GM21423 (cell line): Measurements from ENCODE around the gene GPR78.

Source experiments
- ATAC-seq: cut with Tn5 transposase; IDR thresholded peaks from one replicate; pipeline ENCODE4 v1.9.1; 2021; ENCODE audit warnings: mild to moderate bottlenecking, moderate library complexity; ENCODE audit not compliant: unreplicated experiment

The GPR78 gene

DNA sequence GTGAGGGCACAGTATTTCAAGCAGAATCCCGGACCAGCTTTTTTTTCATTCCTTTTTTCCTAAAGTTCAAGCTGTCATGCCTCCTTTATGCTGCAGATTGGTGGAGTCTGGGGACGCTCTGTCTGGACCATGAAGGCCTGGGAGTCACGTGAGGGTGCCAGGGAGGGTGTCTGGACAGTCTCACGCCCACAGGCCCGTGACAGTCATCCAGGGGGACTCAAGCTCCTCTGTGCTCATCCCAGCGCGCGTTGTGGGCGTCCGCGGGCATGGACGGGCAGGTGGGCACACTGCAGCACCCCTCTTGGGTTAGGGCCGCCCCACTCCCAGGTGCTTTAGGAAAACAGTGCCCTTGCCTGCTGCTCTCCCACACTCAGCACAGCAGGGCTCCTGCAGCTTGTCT is 17.1 kb downstream of the GPR78 start:
- no peak for ATAC-seq

DNA sequence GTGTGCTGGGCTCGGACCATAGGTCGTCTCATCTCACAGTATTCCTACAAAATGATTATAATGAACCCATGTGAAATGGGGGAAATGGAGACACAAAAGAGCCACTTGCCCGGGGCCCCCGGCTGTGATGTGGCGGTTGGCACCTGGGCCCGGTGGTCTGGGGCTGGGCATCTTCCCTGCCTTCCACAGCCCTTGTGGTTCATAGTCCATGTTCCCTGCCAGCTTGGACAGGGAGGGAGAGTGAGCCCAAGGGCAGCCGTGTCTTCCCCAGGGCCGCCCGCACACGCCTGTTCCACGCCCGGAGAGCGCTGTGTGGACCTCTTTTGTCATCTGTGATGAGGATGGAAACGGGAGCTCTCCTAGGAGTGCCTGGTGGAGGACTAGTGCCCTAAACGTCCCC is 17.6 kb downstream of the GPR78 start:
- no peak for ATAC-seq

DNA sequence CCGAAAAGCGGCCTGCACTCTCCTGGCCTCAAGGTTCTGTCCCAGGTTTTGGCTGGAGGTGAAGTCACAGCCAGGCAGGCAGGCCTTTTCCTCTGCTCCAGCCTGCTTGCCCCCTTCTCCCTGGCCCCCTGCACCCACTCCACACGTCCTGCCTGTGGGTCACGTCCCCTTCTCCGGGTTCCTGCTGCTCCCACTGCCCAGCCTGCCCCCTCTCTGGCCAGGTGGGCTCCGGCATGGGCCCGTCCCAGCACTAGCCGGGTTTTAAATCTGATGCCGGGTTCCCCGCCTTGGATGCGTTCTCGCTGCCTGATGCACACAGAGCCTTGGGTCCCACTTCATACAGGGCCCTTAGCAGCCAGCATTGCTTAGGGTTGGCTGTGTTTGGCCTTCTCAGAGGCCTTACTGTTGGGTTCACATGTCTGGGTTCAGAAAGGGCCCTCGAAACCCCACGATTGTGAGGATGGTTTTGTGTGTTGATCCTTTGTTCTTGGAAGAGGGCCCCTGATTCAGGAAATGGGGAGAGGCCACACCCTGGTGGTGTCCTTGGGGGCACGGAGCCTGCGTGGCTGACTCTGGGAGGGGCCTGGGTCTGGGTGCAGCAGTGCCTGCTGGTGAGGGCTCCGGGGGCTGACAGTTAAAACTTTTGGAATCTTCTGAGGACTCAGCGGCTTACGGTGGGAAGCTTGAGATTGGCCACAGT is 18.3 kb downstream of the GPR78 start:
- ATAC-seq: no peak

DNA sequence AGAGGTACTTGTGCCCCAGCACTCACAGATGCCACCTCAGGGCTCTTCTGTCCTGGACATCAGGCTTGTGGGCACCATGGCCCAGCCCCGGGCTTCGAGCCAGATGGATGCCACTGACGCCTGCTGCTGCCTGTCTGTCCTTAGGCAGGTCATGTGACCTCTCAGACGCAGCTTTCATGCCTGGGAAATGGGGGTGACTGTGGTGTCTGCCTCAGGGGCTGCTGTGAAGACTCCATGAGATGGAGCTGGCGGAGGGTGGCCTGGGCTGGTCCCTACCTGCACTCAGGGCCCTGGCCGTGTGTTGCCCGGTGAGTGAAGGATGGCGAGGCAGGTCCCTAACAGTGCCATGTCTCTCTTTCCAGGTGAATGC is 18.9 kb downstream of the GPR78 start:
- ATAC-seq: no peak

DNA sequence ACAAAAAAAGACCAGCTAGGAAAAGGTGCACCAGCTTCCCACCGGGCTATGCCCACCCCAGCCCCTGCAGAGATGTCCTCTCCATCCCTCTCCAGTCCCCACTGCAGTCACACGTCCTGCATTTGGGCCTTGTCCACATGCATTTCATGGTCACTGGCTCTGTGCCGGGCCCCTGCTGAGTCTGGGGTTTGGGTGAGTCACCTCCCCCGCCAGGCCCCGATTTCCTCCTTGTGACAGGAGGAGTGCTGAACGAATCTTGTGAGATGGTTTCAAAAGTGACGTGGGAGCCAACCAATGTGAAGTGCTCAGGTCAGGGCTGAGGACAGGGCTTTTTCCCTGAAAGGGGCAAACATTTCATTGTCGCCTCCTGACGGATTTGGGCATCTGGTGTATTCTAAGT is 19.5 kb downstream of the GPR78 start:
- no peak for ATAC-seq

DNA sequence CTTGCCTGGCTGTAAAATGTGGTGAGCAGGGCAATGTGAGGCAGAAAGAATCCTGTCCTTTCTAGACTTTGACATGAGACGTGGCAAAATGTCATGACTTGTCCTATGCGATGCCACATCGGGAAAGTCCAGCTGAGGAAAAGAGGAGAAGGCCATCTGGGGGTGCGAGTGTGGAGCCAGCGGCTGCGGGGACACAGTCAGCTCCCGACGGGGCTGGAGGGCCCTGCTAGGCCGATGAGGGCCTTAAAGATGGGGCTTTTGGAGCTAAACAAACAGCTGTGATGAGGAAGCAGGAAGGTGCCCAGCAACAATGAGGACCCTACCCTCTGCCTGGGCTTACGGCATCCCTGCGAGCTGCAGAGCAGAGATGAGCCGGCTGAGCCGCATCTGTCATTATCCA is 20.1 kb downstream of the GPR78 start:
- no peak for ATAC-seq

DNA sequence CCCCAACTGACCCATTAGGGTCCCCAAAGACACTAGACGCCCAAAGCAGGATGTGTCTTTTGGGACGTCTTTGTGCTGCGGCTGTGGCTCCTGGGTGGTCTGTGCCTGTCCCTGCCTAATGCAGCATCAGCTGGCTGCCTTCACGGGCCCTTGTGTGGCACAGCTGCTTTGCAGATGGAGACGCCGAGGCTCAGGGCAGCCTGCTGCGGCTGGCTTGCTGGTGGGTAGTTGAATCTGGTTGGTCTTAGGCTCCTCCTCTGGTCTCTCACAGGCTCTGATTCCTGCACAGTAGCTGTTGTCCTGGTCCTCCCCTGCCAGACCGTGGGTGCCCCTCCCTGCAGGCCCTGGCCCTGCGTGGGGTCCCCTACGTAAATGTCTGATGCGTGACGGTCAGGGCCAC is 20.5 kb downstream of the GPR78 start:
- ATAC-seq: no peak

DNA sequence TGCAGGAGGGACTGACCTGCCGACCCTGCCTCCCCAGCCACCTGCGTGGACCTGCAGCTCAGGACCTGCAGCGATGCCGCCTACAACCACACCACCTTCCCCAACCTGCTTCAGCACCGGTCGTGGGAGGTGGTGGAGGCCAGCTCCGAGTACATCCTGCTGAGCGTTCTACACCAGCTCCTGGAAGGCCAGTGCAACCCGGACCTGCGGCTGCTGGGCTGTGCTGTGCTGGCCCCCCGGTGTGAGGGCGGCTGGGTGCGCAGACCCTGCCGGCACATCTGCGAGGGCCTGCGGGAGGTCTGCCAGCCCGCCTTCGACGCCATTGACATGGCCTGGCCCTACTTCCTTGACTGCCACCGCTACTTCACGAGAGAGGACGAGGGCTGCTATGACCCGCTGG is 20.9 kb downstream of the GPR78 start:
- no peak for ATAC-seq

DNA sequence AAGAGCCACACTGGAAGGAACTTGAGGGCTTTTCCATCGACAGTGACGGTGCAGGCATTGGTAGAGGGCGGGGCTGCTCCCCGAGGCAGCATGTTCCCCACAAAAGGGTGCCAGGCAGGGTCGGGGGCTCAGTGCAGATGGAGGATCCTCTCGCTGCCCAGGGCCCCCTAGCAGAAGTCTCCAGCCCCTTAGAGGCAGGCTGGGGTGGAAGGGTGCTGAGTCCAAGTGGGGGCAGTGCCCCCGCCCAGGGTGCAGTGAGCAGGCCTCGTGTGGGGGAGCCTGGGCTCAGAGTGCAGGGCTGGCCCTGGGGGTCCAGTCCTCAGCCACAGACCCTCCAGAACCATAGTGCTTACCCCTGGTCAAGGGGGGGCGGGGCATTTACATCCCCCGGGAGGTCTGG is 21.4 kb downstream of the GPR78 start:
- no peak for ATAC-seq

DNA sequence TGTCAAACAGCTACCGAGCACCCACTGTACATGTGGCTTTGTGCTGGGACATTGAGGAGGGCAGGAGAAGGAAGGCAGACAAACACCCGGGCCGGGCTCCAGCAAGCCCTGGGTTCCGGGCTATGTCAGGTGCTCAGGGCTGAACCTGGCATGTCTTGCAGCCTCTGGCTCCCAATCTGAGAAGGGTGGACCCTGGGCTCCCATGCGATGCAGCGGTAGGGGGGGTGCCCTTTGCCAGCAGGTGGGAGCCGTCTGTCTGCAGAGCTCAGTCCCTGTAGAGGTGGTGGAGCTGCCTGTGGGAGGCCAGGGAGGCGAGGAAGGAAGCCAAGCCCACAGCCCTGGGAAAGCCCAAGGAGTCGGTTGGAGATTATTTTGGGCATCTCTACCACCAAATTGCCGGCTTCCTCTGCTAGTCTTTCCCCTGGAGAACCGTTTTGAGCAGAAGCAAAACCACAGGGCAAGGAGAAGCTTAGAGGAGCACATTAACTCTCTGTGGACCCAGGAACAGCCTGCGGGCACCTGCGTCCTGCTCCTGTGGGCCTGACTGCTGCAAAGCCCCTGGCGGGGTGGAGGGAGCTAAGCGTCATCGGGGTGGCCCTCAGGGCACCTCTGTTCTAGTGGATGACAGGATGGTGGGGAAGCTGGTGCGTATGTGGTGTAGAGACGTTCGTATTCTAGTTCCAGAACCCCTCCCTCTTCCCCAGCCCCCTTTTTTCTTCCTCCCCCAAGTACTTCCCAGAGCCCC is 22.7 kb downstream of the GPR78 start:
- no peak for ATAC-seq

DNA sequence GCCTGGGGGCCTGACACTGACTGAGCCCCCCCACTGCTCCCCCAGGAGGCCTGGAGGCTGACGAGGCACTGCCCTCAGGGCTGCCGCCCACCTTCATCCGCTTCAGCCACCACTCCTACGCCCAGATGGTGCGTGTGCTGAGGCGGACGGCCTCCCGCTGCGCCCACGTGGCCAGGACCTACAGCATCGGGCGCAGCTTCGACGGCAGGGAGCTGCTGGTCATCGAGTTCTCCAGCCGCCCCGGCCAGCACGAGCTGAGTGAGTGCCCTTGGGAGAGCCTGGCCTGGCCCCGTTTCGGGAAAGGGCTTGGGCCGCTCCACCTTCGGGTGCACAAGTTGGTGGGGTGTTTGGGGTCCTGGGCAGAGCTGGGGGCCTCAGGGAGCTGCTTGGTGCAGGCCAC is 23.7 kb downstream of the GPR78 start:
- ATAC-seq: no peak

DNA sequence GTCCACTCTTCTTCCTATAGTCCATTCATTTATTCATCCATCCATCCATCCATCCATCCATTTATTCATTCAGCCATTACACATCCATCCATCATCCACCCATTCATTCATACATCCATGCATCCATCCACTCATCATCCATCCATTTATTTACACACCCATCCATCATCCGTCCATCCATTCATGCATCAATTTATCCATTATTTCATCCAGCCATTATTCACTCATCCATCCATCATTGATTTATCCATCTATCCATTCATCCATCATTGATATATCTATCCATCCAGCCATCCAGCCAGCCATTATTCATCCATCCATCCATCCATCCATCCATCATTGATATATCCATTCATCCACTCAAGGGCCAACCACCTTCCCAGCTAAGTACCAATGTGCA is 25.1 kb downstream of the GPR78 start:
- no peak for ATAC-seq

DNA sequence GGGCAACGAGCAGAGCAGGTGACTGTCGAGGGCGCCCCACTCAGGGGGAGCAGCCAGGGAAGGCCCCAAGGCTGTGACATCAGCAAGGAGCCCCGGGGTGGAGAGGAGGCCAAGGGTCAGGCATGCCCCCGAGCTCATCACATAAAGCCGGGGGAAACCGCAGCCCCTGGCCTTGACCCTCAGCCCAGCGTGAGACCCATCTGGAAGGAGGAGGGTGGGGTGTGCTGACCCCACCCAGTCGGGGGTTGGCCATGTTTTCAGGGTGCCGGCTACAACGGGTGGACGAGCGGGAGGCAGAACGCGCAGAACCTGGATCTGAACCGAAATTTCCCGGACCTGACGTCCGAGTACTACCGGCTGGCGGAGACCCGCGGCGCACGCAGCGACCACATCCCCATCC is 26.3 kb downstream of the GPR78 start:
- ATAC-seq: no peak

DNA sequence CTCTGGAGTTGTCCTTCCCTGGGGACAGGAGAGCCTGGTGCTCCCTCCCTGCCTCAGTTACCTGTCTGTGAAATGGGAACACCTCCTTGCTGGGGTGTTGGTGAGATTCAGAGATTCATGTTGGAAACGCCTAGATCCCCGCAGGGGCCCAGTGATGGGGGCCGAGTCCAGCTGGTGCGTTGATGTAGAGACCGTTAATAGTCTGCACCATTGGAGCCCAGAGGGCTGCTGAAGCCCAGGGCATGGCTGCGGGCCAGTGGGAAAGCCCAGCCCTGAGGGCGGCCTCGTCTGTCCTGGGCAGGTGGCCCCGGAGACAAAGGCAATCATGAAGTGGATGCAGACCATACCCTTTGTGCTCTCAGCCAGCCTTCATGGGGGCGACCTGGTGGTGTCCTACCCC is 26.8 kb downstream of the GPR78 start:
- no peak for ATAC-seq

DNA sequence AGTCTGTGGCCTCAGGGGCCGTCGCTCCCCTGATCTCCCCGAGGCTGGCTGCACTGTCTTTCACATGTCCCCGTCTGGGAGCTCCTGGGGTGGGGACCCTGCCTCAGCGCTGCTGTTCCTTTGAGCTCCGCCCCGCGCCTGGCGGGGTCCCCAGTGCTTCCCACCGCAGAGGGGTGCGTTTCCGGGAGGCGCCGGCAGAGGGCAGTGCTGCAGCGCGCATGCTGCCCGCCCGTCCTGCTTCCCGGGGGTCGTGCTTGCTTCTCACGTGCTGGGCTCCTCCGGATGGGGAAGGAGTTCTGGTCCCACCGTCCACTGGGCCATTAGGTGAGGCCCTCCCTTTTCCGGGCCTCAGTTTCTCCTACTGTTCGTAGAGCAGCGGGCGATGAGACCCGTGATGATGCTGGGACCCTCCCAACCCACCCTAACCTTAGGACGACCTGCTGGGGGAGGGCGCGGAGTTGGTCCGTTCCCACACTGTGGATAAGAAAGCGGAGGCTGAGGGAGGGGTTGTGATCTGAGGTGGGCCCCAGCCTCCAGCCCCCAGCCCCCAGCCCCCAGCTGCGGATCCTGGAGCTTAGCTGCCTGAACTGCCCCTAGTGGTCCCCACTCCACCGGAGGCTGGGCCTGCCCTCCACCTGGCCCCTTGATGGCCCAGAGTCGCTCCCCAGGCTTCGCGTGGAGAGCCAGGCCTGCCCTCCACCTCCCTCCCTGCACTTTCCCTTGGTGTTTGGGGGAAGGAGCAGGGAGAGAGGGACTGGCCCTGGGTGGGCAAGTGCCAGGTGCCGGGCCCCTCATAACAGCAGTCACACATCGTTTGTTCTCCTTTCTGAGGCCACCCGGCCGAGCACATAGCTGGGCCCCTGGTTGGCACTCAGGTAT is 27.6 kb downstream of the GPR78 start:
- ATAC-seq: no peak

DNA sequence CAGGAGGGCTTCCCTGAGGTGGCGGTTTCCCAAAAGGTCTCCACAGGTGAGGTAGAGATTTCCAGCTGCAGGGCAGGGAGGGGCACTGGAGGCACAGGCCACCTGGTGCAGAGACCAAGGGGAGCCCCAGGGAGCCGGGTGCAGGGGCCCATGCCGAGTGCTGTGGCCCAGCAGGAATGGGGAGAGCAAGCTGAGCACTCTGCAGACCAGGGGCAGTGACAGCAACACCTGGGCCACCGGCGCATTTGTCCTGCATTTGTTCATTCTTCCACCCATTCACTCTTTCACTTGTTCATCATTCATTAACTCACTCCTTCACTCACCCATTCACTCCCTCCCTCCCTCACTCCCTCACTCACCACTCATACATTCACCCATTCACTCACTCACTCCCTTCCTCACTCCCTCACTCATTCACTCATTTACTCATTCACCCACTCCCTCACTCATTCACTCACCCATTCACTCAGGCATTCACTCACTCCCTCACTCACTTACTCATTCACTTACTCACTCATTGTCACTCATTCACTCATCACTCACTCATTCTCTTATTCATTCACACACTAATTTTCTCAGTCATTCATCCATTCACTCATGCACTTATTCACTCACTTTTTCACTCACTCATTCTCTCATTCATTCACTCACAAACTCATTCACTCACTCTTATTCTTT is 28.7 kb downstream of the GPR78 start:
- no peak for ATAC-seq

DNA sequence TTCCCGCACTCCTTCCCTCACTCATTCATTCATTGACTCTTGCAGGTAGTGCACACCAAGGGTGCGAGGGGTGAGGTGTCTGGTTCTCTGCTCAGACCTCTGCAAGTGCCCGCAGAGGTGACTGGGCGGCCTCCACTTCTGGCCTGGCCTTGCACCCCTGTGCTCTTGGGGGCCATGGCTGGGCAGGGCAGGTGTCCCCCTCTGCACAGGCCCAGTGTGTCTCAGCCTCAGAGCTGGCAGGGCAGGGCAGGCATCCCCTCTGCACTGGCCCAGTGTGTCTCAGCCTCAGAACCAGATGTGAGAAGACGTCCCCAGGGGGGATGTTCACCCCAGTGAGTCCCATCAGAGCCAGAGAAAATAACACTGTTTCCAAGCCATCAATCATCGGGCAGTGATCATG is 29.2 kb downstream of the GPR78 start:
- no peak for ATAC-seq

DNA sequence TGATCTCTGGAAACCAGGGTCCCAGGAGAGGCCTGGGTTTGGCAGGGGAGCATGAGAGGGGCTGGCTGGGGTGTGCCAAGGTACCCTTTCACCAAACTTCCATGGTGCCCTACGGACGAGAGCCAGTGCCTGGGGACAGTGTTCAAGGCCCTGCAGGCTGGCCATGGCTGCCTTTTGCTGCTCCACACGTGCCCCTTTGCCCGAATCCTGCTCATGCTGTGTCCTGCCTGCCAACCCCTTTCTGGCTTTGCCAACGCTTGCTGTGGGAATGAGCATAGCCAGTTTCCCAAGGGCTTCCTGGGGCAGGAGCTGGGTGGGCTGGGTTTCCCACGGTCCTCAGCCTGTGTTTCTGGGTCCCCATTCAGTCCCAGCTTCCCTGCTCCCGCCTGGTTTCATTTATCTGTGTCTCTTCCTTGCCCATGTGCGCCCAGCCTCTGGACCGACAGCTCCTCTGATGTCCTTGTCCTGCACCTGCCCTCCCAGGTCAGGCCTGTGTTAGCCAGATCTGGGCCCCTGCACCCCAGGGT is 29.7 kb downstream of the GPR78 start:
- no peak for ATAC-seq

DNA sequence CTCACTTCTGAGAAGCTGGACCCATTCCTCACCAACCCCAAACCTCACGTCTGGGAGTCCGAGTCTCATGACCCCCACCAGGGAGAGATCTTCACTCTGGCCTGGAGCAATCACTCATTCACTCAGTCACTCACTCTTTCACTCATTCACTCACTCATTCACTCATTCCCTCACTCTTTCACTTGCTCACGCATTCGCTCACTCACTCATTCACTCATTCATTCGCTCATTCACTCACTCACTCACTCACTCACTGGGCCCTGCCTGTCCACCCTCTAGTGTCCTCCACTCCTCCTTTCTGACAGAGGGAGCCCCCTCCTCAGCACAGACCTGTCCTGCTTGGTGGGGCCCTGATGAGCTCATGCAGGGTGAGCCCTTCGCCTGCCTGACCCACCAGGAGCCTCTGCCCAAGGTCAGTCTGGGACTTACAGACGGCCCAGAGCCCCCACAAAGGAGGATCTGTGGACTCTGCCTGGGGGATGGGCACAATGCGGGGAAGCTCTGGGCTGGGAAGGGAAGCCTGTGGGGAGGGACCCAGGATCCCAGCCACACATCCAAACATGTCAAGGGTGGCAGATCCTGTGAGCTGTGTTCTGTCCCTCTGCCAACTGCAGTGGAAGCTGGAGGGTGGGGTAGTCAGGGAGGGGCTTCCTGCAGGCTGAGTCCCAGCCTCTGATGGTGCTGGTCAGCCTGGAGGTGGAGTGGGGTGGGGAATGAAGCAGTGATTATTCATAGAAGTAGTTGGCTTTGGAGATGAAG is 30.8 kb downstream of the GPR78 start:
- ATAC-seq: no peak

DNA sequence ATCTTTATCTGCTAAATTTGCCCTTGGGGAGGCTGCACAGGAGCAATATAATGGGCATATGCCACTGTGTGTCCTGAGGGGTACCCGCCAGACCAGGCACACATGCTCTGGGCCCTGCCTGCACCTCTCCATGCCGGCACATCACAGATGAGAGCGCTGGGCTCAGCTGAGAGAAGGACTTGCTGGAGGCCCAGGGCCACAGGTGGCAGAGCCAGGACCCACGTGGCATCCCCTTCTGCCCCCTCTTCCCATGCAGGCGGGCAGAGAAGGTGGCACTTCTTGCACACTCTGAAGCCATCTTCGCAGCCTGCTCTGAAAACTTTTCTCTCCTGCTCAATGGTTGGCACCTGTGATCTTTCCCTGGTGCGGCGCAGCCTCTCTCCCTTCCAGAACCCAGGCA is 32.5 kb downstream of the GPR78 start:
- ATAC-seq: no peak
